ENCODE results near the gene U2AF2. TPM values are rescaled to one million over a fixed set of nuclear protein-coding genes. Genes with fewer than 3 reads are reported as not detected.

The U2AF2 gene
- polyA plus RNA-seq, 2 donors: 110 to 120 TPM

DNA sequence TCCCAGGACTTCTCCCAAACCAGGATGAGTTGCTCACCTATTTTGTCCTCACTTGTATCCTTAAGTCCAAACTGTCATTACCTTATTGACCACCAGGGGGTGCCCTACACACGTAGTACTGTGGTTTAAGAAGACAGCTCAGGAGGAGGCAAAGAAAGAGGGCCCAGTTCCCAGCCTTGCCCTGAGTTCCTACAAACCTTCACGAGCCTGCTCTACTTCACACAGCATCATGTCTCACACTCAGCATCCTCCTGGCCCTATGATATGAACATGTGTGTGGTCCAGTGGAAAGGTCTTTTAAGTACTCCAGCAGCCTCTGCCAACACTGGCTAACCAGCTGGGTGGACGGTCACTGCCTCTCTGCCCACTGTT lies 22.4 kb upstream of the U2AF2 start:
- H3K36me3 ChIP-seq (ENCODE audit: control insufficient read depth in 2 of 2, insufficient read depth in 2 of 2, low read length in 1 of 2): no peaks in the 10 kb centered on the region
- no peak overlapping the region for H3K4me3 ChIP-seq (ENCODE audit: low read depth in 1 of 2, low read length in 2 of 2)
- WGBS, 2 donors: 29 to 31% methylated on average over 3 of the region's 3 CpGs
- H3K27me3 ChIP-seq (ENCODE audit: control insufficient read depth in 1 of 2, insufficient read depth in 2 of 2, low read length in 2 of 2): no peaks in the 10 kb centered on the region
- peaks cover 4 to 13% of the 10 kb centered on the region in 2 donors for H3K4me1 ChIP-seq (ENCODE audit: control insufficient read depth in 2 of 2, insufficient read depth in 2 of 2, low read length in 1 of 2)
- no peaks in the 10 kb centered on the region for H3K9me3 ChIP-seq (ENCODE audit: control insufficient read depth in 2 of 2, insufficient read depth in 1 of 2, low read depth in 1 of 2, low read length in 1 of 2)
- peak overlapping the region in 1 of 2 donors; percentile 70 for H3K27ac ChIP-seq (ENCODE audit: low read depth in 2 of 2, low read length in 1 of 2)

DNA sequence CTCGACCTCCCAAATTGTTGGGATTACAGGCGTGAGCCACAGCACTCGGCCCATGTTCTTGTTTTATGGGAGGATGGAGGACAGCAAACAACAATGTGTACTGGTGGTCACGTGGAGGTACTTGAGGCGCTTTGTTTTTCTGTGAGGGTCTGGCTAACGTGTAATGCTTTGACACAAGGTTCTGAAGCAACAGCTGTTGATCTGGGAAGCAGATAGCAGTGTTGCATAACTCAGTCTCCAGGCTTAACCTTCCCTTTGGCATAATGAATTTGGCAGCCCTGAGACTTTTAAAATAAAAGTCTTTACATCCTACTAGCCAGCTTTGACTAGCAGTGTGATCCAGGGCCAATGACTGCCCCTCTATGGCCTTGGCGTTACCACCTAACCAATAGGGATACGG lies 21.0 kb upstream of the U2AF2 start:
- WGBS, 2 donors: 82 to 85% methylated on average over 8 of the region's 8 CpGs
- Histone ChIP-seq H3K4me1 (ENCODE audit: control insufficient read depth in 2 of 2, insufficient read depth in 2 of 2, low read length in 1 of 2) (peaks cover 4 to 13% of the 10 kb centered on the region in 2 donors), H3K9me3 (ENCODE audit: control insufficient read depth in 2 of 2, insufficient read depth in 1 of 2, low read depth in 1 of 2, low read length in 1 of 2) (no peaks in the 10 kb centered on the region), H3K4me3 (ENCODE audit: low read depth in 1 of 2, low read length in 2 of 2) (no peak overlapping the region), H3K36me3 (ENCODE audit: control insufficient read depth in 2 of 2, insufficient read depth in 2 of 2, low read length in 1 of 2) (no peaks in the 10 kb centered on the region), H3K27ac (ENCODE audit: low read depth in 2 of 2, low read length in 1 of 2) (no peak overlapping the region), H3K27me3 (ENCODE audit: control insufficient read depth in 1 of 2, insufficient read depth in 2 of 2, low read length in 2 of 2) (no peaks in the 10 kb centered on the region)

DNA sequence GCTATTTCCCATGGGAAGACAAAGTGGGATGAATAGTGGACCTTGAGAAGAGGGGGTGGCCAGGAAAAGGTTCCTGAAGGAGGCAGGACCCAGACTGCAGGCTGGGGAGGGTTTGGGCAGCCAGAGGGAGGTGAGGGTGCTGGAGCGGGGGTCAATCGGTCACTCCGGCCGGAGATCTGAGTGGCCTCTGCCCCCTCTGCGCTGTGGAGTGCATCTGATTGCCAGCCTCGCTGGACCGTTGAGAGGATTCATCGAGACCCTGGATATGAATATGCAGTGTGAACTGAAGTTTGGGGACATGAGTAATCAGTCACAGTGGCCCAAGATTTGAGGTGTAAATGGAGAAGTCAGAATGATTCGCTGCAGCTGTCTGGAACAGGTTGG lies 19.5 kb upstream of the U2AF2 start:
- Histone ChIP-seq H3K36me3 (ENCODE audit: control insufficient read depth in 2 of 2, insufficient read depth in 2 of 2, low read length in 1 of 2) (no peaks in the 10 kb centered on the region), H3K4me1 (ENCODE audit: control insufficient read depth in 2 of 2, insufficient read depth in 2 of 2, low read length in 1 of 2) (peaks cover 4 to 17% of the 10 kb centered on the region in 2 donors), H3K27ac (ENCODE audit: low read depth in 2 of 2, low read length in 1 of 2) (peak overlapping the region; percentile 97 to 99), H3K27me3 (ENCODE audit: control insufficient read depth in 1 of 2, insufficient read depth in 2 of 2, low read length in 2 of 2) (no peaks in the 10 kb centered on the region), H3K4me3 (ENCODE audit: low read depth in 1 of 2, low read length in 2 of 2) (peak overlapping the region; percentile 90 to 97), H3K9me3 (ENCODE audit: control insufficient read depth in 2 of 2, insufficient read depth in 1 of 2, low read depth in 1 of 2, low read length in 1 of 2) (no peaks in the 10 kb centered on the region)
- WGBS, 2 donors: 5 to 10% methylated on average over 9 of the region's 9 CpGs

DNA sequence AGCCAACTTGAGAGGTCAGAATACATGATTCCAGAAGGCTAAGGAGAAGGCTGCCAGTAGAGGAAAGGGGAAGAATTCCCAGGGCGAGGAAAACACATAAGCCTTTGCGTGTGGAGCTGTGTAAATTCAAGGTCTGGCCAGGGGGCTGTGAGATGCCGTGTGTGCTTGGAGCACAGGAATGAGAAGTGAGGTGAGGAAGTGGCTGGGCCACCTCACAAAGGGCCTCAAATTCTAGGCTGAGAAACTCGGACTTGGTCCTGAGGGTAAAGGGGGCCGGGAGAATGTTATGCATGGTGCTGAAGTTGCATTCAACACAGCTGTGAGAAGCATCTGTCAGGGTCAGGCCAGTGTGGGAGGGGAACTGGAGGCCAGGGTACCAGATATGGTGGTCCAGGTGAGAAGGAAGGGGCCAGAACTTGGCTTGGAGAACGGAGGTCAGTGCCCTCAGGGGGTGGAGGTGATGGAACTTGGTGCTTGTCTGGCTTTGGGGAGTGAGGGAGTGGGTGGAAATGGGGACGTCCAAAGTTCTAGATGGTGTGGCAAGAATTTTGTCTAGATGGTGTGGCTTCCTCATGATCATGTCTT lies 18.9 kb upstream of the U2AF2 start:
- H3K36me3 ChIP-seq (ENCODE audit: control insufficient read depth in 2 of 2, insufficient read depth in 2 of 2, low read length in 1 of 2): no peaks in the 10 kb centered on the region
- peak overlapping the region; percentile 97 to 99 for H3K27ac ChIP-seq (ENCODE audit: low read depth in 2 of 2, low read length in 1 of 2)
- peak overlapping the region in 1 of 2 donors; percentile 90 for H3K4me3 ChIP-seq (ENCODE audit: low read depth in 1 of 2, low read length in 2 of 2)
- H3K4me1 ChIP-seq (ENCODE audit: control insufficient read depth in 2 of 2, insufficient read depth in 2 of 2, low read length in 1 of 2): peaks cover 4 to 17% of the 10 kb centered on the region in 2 donors
- H3K9me3 ChIP-seq (ENCODE audit: control insufficient read depth in 2 of 2, insufficient read depth in 1 of 2, low read depth in 1 of 2, low read length in 1 of 2): no peaks in the 10 kb centered on the region
- 57 to 61% methylated on average over 7 of the region's 7 CpGs for WGBS, 2 donors
- H3K27me3 ChIP-seq (ENCODE audit: control insufficient read depth in 1 of 2, insufficient read depth in 2 of 2, low read length in 2 of 2): no peaks in the 10 kb centered on the region

DNA sequence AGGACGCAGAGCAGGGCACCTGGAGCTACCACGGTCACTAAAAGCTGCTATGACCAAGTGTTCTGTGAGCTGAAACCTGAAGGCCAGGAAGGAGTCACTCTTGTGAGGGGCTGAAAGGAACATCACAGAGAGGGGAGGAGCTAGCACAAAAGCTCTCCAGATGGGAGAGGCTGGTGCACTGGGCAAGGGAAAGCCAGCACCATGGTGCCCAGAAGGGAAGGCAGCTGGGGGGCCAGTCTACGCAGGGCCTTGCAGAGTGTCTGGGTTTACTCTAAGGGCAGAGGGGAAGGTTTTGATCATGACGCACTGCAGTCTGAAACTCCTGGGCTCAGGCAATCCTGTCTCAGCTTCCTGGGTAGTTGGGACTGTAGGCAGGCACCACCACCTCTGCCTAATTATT lies 18.1 kb upstream of the U2AF2 start:
- Histone ChIP-seq H3K9me3 (ENCODE audit: control insufficient read depth in 2 of 2, insufficient read depth in 1 of 2, low read depth in 1 of 2, low read length in 1 of 2) (no peaks in the 10 kb centered on the region), H3K27me3 (ENCODE audit: control insufficient read depth in 1 of 2, insufficient read depth in 2 of 2, low read length in 2 of 2) (no peaks in the 10 kb centered on the region), H3K4me1 (ENCODE audit: control insufficient read depth in 2 of 2, insufficient read depth in 2 of 2, low read length in 1 of 2) (peaks cover 4 to 17% of the 10 kb centered on the region in 2 donors), H3K4me3 (ENCODE audit: low read depth in 1 of 2, low read length in 2 of 2) (no peak overlapping the region), H3K36me3 (ENCODE audit: control insufficient read depth in 2 of 2, insufficient read depth in 2 of 2, low read length in 1 of 2) (no peaks in the 10 kb centered on the region), H3K27ac (ENCODE audit: low read depth in 2 of 2, low read length in 1 of 2) (peak overlapping the region in 1 of 2 donors; percentile 47)
- WGBS, 2 donors: 85% methylated on average over 4 of the region's 4 CpGs

DNA sequence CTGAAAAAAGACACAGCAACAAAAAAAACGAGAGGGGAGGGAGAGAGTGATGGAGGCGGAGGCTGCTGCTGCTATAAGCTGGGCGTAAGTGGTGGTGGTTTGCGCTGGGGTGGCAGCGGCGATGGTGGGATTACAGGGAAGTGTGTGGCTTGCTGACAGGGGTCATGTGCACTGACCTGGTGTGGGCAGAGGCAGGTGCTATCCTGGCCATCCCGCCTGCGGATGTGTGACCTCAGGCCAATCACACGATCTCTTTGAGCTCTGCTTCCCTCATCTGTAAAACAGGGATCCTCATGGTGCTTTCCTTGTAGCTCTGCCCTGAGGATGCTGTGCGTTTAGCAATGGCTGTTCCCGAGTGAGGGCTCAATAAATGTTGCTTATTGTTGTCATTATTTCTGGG lies 17.3 kb upstream of the U2AF2 start:
- WGBS, 2 donors: 72 to 75% methylated on average over 11 of the region's 11 CpGs
- no peak overlapping the region for H3K4me3 ChIP-seq (ENCODE audit: low read depth in 1 of 2, low read length in 2 of 2)
- H3K4me1 ChIP-seq (ENCODE audit: control insufficient read depth in 2 of 2, insufficient read depth in 2 of 2, low read length in 1 of 2): peaks cover 7 to 19% of the 10 kb centered on the region in 2 donors

DNA sequence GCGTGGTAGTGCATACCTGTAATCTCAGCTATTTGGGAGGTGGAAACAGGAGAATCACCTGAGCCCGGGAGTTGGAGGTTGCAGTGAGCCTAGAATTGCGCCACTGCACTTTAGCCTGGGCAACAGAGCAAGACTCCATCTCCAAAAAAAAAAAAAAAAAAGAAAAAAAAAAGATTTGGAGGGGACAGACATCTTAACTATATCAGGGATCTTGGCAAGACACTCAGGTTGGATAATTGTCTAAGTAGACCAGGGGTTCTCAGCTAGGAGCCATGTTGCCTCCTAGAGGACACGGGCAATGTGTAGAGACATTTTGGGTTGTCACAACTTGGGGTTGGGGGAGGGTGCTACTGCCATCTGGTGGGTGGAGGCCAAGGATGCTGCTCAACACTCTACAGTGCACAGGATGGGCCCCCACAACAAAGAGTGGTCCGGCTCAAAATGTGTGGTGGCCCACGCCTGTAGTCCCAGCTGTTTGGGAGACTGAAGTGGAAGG lies 15.9 kb upstream of the U2AF2 start:
- Histone ChIP-seq H3K4me3 (ENCODE audit: low read depth in 1 of 2, low read length in 2 of 2) (no peak overlapping the region), H3K36me3 (ENCODE audit: control insufficient read depth in 2 of 2, insufficient read depth in 2 of 2, low read length in 1 of 2) (no peaks in the 10 kb centered on the region), H3K9me3 (ENCODE audit: control insufficient read depth in 2 of 2, insufficient read depth in 1 of 2, low read depth in 1 of 2, low read length in 1 of 2) (no peaks in the 10 kb centered on the region), H3K27ac (ENCODE audit: low read depth in 2 of 2, low read length in 1 of 2) (no peak overlapping the region), H3K4me1 (ENCODE audit: control insufficient read depth in 2 of 2, insufficient read depth in 2 of 2, low read length in 1 of 2) (peaks cover 11 to 19% of the 10 kb centered on the region in 2 donors), H3K27me3 (ENCODE audit: control insufficient read depth in 1 of 2, insufficient read depth in 2 of 2, low read length in 2 of 2) (no peaks in the 10 kb centered on the region)
- 86 to 88% methylated on average over 6 of the region's 6 CpGs for WGBS, 2 donors

More for the DNA sequence above, 17.3 kb upstream of the U2AF2 start:
- H3K27ac ChIP-seq (ENCODE audit: low read depth in 2 of 2, low read length in 1 of 2): no peak overlapping the region
- no peaks in the 10 kb centered on the region for H3K36me3 ChIP-seq (ENCODE audit: control insufficient read depth in 2 of 2, insufficient read depth in 2 of 2, low read length in 1 of 2)
- H3K9me3 ChIP-seq (ENCODE audit: control insufficient read depth in 2 of 2, insufficient read depth in 1 of 2, low read depth in 1 of 2, low read length in 1 of 2): no peaks in the 10 kb centered on the region
- no peaks in the 10 kb centered on the region for H3K27me3 ChIP-seq (ENCODE audit: control insufficient read depth in 1 of 2, insufficient read depth in 2 of 2, low read length in 2 of 2)

DNA sequence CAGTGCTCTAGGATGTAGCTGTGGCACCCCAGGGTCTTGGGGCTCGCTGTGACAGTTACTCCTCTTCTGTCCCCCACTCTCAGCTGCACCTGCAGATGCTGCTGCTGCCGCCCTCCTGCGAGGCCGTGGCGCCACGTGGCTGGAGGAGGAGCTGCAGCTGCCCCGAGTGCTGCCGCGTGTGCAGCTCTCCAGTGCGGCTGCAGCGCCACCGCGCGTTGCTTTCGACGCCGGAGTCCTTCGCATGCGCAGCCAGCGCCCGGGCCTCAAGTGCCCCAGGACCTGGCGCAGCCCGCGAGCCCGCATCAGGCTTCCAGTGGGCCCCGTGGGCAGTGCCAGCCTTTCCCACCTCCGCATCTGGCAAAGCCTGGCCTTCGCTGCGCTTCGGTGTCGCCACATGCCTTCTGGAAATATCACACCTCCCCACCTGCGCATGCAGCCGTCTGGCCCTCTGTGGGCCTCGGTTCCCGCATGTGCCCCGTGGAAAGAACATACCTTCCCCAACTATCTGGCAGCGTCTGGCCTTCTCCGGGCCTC lies 14.7 kb upstream of the U2AF2 start:
- H3K4me1 ChIP-seq (ENCODE audit: control insufficient read depth in 2 of 2, insufficient read depth in 2 of 2, low read length in 1 of 2): peaks cover 11 to 28% of the 10 kb centered on the region in 2 donors
- peak overlapping the region; percentile 58 to 96 for H3K4me3 ChIP-seq (ENCODE audit: low read depth in 1 of 2, low read length in 2 of 2)

DNA sequence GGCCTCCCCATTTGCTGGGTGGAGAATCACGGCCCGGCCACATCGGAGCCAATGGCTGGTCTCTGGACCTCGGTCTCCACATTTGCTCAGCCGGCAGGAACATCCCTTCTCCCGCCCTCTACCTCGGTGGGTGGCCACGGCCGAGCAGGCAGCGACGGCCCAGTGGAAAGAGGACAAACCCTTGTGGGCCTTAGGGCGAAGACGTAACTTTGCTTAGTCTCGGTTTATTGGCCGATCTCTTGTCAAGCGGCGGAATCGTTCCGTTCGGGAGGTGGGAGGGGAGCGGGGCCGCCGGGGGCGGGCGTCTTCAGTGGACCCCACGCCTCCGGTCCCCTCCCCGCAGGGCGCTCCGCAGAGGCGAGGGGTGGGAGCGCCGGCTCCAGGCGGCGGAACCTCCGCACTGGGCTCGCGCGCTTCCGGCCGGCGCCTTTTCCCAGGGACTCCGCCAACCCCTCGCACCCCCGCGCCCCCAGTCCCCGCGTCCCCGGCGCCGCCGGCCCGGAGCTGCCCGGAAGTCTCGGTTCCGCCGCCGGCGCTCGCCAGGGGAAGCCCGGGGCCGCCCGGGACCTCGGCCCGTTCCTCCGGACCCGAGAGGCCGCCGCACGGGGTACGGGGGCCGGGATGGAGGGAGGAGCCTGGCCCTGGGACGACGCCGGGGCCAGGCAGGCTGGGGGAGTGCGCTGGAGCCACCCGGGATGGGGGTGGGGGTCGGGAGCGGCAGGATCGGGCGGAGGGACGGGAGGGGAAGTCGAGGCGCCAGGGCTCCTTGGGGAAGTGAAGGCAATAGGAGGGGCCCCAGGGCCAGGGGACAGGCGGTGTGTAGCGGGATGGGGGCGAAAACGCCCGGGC lies 14.0 kb upstream of the U2AF2 start, which contains the start of gene ZNF580:
TSS of gene ZNF580 (plus strand) at position 426 of the 849 bp plus-strand sequence. CDS start 1,507 bp downstream, outside the sequence.
- H3K9me3 ChIP-seq (ENCODE audit: control insufficient read depth in 2 of 2, insufficient read depth in 1 of 2, low read depth in 1 of 2, low read length in 1 of 2): no peaks in the 10 kb centered on the region
- peaks cover 11 to 24% of the 10 kb centered on the region in 2 donors for H3K4me1 ChIP-seq (ENCODE audit: control insufficient read depth in 2 of 2, insufficient read depth in 2 of 2, low read length in 1 of 2)
- H3K36me3 ChIP-seq (ENCODE audit: control insufficient read depth in 2 of 2, insufficient read depth in 2 of 2, low read length in 1 of 2): peaks cover 0 to 11% of the 10 kb centered on the region in 2 donors
- peak within 1 kb of the TSS; percentile 86 to 91 for H3K27ac ChIP-seq (ENCODE audit: low read depth in 2 of 2, low read length in 1 of 2)
- H3K4me3 ChIP-seq (ENCODE audit: low read depth in 1 of 2, low read length in 2 of 2): peak within 1 kb of the TSS; percentile 58 to 96
- 1% methylated on average over 67 to 89 of the region's 89 CpGs for WGBS, 2 donors
- no peaks in the 10 kb centered on the region for H3K27me3 ChIP-seq (ENCODE audit: control insufficient read depth in 1 of 2, insufficient read depth in 2 of 2, low read length in 2 of 2)

More for the DNA sequence above, 14.7 kb upstream of the U2AF2 start:
- peak overlapping the region; percentile 86 to 91 for H3K27ac ChIP-seq (ENCODE audit: low read depth in 2 of 2, low read length in 1 of 2)
- 13 to 21% methylated on average over 36 to 38 of the region's 38 CpGs for WGBS, 2 donors
- no peaks in the 10 kb centered on the region for H3K27me3 ChIP-seq (ENCODE audit: control insufficient read depth in 1 of 2, insufficient read depth in 2 of 2, low read length in 2 of 2)
- H3K9me3 ChIP-seq (ENCODE audit: control insufficient read depth in 2 of 2, insufficient read depth in 1 of 2, low read depth in 1 of 2, low read length in 1 of 2): no peaks in the 10 kb centered on the region
- peaks cover 0 to 7% of the 10 kb centered on the region in 2 donors for H3K36me3 ChIP-seq (ENCODE audit: control insufficient read depth in 2 of 2, insufficient read depth in 2 of 2, low read length in 1 of 2)
